ENCODE results near the gene DTNBP1.

Gene DTNBP1

DNA sequence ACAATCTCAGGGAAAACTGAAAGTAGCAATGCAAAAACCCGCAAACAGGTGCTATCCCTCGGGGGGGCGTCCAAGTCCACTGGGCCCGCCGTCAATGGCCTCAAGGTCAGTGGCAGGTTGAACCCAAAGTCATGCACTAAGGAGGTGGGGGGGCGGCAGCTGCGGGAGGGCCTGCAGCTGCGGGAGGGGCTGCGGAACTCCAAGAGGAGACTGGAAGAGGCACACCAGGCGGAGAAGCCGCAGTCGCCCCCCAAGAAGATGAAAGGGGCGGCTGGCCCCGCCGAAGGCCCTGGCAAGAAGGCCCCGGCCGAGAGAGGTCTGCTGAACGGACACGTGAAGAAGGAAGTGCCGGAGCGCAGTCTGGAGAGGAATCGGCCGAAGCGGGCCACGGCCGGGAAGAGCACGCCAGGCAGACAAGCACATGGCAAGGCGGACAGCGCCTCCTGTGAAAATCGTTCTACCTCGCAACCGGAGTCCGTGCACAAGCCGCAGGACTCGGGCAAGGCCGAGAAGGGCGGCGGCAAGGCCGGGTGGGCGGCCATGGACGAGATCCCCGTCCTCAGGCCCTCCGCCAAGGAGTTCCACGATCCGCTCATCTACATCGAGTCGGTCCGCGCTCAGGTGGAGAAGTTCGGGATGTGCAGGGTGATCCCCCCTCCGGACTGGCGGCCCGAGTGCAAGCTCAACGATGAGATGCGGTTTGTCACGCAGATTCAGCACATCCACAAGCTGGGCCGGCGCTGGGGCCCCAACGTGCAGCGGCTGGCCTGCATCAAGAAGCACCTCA lies 166.3 kb downstream of the DTNBP1 start:
- no peak for DNase-seq

DNA sequence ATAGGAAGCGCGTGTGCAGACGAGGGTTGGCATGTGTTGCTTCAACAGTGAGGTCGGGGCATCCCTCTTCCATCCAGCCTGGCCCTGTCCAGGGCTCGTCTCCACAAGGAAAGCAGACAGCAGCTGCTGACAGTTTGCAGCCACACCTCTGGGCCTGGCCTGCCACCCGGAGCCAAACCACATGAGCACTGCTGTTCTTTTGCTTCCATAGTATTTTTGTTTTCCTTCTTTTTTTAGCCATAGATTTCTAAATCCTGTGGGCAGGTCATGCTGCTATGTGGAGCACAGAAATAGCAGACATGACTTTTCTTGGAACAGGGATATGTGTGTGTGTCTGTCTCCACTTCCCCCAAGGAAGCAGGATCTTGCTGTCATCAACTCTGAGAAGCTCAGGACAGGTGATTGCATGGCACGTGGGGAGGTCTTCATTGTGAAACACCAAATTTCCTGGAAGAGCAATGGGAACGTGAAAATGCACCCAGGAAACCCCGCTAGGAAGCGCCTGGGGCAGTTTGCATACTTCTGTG lies 167.4 kb downstream of the DTNBP1 start:
- no peak for DNase-seq

DNA sequence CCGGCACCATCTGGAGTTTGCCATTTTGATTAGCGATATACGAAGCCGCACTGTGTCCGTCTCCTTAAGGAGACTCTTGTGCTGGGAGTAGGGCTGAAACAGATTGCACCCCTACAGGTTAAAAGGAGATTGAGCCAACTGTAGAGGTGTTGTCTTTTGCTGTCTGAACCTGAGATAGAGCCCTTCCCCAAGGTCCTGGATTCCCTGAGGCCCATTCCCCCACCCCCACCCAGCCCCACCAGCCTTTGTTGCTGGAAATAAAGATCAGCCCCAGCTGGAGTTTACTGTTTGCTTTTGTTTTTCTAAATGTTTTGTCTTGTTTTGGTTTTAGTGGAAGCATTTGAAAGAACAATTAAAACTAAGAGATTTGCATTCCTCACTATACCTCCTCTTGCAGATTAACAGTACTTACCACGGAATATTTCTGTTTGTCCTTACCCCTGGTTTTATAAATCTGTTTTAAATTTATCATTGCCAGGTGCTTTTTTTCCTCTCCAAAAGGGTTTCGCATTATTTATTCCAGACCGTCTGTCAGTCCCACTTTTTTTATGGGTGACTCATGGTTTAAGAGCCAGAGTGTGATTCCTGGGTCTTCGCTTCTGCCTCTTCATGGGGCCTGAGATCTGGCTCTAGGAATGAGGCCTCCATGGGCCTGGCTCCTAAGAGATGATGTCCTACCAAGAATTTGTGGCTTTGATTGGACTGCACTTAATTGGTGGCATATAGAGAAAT lies 169.2 kb downstream of the DTNBP1 start:
- no peak for DNase-seq

DNA sequence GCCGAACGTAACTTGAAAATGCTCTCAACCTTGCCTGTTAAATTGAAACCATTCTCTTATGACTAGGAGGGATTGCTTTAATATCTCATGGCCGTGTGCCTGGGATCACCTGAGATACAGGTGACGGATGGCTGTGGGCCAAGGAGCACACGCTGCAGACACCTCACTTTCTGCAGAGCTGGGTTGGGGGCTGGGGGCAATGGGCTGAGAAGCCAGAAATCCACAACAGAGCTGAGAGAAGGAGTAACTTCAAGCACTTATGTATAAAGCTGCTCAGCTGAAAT lies 170.9 kb downstream of the DTNBP1 start:
- no peak for DNase-seq

DNA sequence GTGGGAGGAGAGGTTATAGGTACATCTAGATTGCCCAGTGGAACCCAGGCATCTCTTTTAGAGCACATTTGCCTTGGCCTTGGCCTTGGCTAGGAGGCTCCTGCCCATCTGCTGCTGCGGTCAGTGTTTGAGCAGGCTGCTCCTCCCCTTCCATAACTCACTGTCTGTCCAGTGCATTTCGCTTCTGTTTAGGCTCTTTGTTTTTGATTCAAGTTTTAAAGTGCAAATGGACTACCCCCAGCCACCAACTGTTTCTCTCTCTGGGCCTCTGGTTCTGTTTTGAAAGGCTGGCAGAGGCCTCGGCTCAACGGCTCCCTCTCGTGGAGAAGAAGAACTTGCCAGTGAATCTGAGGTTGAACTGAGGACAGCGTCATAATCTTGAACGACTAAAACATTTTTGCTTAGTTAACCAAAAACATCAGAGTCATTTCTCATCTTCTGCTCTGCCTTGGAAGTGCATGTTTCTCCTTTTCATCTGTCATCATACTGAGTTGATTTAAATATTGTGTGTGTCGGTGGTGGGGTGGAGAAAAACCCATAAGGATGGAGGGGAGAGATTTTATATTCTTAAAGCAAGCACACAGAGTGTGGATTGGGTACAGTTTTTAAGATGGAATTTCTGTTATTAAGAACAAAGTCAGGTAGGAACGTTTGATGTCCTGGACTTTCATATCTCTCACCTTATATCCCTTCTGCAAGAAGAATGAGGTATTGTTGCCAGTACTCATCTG lies 171.4 kb downstream of the DTNBP1 start:
- DNase-seq: peak; percentile 73

DNA sequence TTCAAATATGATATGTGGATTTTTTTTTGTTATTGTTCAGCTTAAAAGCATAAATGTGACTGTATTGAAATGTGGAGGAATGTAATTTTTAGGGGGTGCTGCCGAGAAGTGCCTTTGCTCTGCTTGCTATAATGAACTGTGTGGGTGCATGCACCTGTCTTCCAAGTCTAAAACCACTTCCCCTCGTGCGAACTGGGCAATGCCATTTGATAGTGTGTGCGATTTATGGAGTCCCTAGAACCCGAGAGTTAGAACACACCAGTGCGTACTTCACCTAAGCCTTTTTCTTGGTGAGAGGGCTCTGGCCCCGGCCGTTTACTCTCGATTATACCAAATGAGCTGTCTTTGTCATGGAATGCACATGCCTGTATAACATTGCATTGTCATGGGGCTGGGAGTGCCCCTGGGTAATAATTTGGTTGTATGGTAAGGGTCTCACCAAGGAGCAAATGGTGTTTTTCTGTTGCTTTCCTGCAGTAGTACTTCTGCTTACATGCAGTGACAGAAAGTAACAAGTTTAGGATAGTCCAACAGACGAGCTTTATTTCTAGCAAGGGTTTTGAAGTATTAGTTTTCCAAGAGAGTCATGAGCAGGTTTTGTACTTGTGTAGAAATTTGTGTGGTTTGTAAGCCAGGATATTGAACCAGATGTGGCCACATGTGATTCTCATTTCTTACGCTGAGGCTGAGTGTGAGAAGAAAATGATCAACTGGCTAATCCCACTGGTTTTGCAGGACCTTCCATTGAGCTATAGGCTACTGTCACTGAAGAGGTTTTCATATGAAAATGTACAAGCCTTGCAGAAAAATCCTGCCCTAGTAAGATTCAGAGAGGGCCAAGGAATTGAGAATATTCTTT lies 172.4 kb downstream of the DTNBP1 start:
- DNase-seq: no peak

DNA sequence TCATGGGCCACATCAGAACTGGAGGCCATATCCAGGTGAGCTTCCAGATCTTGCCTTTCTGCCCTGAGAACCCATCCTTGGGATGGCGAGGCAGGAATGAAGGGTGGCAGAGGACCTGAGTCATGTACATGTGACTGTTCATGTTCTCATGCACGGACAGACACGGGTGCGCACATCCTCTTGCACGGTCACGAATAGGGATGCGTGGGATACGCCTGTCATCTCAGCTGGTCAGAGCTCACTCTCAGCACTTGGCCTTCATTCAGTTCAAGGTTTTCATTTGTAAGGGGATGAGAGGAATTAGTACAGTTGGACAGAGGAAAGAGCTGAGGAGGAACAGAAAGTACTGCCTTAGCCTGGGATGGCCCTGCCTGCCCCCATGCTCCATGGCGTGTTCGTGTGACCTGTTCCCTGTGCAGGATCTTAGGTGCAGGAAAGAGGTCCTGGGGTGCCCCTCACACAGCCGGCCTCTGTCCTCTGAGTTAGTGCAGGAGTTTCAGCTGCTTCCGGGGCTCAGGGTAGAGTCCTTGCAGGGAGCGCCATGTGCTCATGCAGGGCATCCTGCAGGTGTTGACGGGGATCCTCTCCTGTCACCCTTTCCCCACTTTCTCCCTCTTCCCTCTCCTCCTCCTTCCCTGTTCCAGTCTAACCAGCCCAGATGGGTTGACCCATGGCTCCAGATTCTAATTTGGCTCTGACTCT lies 173.4 kb downstream of the DTNBP1 start:
- DNase-seq: no peak

DNA sequence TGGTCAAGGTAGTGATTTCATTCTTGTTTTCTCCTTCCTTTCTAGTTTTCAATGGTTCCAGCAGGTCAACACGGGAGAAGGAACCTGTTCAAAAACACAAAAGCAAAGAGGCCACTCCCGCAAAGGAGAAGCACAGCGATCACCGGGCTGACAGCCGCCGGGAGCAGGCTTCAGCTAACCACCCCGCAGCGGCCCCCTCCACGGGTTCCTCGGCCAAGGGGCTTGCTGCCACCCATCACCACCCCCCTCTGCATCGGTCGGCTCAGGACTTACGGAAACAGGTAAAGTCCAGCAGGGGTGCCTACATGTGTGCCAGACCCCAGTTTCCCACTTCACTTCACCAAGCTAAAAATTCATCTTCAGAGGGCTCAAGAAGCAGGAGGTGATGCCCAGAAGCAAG lies 175.6 kb downstream of the DTNBP1 start:
- no peak for DNase-seq

DNA sequence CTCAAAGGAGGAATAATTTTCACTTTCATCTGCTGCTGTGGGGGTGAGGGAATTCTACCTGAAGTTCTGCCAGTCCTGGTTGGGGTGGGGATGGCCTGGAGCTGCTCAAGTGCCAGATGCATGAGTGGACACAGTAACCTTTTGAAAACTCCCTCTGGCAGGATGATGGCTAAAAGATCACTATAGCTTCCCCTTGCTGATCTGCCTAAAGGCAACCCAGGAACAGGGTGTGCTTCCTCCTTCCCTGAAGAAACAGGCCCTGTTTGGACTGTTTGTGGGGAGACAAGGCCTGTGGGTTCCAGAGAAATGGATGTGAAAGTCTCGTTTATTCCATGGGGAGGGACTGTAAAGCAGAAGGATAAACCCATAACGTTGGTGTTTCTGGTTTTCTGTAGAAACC lies 176.9 kb downstream of the DTNBP1 start:
- no peak for DNase-seq

DNA sequence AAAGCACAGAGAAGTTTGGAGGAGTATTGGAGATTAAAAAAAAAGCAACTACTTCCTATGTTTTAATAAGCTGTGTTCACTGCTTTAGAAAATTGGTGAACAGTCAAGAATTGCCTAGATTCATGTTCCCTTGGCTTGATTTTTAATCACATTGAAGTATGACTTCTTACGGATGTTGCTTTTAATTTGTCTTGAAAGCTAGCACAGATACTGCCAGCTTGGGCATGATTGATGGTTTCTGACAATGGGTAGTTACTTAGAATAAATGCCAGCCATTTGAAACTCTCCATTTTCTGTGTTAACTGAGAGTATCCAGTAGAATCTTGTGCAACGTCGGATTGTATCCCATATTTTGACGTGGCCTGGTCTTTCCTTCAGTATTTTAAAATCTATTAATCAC lies 178.0 kb downstream of the DTNBP1 start:
- no peak for DNase-seq

DNA sequence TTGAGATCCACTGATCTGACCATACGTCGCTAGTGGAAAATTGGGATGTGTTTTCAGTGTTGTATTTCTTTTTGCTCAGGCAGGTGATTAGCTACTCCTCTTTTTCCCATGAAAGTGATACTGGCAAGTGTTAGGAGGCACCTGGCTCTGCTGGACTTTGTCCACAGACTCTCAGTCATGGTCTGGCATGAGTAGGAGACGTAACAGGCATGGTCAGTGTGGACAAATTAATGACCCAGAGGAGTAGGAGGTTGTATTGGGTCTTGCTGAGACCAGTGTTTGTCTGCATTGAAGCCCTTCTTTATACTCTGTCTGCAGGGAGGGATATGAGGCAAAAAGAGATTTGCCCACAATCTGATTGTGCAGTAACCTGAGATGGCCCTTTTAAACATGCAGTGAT lies 178.7 kb downstream of the DTNBP1 start:
- DNase-seq: no peak

DNA sequence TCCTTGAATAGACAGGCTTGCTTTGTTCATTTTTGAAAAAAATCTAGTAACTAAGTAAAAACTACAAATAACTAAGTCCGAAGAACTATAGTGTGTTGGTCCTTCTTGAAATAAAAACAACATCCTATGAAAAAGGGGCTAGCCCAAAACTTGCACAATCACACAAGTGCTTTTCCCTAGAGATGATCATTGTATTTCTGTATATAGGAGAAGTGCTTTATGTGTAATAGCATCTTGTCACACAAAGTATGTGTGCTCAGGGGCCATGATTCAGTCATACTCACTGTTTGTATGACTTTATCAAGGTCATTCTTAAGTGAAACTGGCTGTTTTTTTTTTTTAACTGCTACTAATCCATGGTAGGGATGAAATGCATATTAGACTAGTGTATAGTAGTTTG lies 179.8 kb downstream of the DTNBP1 start:
- DNase-seq: no peak

DNA sequence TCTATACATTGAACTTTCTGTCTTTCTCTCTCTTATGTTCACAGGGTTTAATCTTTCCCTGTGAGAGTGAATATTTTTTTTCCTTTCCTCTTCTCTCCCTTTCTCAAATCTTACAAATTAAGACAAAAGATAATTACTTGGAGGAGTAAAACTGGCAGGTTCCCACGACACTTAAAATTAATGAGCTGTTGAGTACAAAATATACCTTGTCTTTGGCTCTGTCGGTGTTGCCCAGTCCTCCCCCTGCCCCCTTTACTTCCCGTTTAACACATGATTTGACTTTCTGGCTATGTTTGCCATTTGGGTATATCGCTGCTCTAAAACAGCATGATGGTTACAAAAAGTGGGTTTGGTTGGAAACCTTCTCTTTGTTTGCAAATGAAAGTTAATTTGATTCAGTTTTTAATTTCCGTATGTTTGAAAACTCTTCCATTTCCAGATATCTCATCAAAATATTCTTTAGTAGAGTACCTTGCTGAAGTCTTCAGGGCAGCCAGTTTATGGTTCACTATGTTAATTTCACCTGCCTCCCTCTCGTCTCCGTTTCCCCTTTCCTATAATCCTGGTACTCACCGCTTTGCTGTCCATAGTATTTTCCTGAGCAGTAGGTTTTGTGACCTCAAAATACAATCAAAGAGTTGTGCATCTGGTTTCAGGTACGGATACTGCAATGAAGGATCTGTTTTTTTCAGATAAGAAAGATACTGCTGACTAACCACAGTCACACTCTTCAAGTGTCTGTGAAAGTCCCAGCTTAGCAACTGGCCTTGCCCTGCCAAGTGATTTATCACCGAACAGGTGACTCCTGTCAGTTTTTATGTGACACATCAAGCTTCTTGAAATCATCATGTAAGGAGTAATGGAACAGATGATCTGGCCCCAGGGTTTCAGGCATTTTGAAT lies 181.2 kb downstream of the DTNBP1 start:
- peak; percentile 53 for DNase-seq

DNA sequence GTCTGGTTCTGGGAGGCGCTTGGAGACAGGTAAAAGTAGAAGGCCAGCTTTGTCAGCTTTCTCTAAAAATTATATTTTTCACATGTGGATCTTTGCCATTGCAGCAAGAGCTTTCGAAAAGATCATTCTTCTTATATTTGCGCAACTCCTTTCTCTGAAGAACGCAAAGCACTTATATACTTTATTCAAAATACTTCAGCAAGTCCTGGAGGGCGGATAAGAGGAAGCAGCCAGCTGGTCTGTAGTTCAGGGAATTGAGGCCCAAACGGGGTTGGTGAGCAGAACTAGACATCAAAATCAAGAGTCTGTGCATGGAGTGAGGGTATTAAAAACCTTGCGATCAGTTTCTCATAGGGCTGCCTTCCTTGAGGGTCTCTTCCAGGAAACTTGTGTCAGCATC lies 182.3 kb downstream of the DTNBP1 start:
- DNase-seq: no peak

DNA sequence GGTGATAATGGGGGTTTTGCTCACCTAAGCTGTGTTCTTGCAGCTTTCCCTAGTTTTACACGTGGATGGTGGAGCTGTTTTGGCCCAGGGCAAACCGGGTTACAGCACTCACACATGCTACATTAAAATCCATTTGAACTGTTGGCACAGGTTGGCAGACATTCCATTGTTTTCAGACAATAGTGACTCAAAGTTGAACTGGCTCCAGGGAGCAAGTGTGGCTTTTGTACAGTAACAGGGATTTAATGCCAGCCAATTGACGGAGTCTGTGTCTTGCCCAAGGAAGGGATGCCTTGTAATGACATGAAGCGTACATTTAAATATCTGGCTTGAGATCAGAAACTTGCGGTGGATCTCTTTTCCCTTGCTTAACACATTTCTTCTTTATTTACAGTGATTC lies 183.1 kb downstream of the DTNBP1 start:
- DNase-seq: no peak

DNA sequence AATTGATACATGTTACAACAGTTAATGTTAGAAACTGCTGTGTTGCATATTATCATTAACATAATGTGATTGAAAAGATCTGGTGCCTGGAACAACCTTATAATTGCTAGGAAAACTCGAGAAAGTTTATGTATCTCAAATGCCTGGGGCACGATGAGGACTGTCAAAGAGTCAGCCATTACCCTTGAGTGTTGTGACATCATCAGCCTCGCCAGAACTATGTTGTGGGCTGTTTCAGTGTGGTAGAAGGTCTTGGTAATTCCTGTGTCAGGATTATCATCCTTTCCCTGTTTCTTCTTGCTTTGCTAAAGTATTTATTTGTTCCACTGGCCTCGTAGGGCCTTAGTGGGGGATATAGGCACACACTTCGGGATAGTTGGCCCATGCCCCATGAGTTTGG lies 185.1 kb downstream of the DTNBP1 start:
- no peak for DNase-seq

DNA sequence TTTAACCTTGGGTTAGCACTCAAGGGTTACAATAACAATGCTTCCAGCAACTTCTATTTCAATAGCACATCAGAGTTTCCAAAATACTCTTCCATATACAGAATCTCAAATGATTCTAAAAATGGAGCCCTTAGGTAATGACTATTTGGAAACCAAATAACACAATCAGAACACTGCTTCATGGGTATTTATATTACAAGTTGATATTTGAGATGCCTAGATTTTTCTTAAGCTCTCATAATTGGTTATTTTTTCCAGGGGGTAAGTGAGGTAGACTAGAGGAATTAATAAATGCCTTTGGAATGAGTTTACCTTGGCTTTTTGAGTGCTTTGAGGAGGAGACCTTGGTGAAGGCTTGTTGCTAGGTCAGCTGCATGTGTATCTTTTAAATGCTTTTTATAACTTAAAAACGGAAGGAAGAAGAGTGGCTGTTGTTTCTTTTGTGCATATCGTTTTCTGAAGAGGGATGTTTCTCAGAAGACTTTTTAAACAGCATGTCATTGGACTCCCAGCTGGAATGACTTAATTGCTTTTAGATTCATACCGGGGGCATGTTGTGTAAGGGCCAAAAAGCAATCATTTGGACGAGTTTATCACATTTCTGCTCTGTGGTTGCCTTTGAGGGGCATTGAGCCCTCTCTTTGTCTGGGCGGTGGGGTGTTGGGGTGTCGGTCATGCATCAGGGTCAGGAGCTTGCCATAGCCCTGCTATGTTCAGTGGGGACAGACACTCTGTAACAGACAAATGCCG lies 186.0 kb downstream of the DTNBP1 start:
- DNase-seq: no peak

DNA sequence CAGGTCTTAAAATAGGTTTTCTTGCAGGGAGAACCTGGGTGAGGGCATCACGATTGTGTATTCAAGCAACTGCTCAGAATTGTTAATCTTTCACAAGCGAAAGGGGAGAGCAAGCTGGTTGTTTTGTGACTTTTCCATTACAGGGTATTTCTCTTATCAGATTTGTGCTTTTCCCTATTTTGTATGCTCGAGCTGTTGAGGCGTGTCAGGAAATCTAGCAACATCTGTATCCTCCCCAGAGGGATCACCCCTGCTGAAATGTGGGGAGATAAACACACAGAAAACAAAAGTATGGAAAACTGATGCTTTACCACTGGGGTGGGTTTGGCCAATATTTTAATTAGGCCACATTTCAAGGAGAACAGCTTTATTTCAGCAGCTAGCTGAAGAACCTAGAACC lies 187.0 kb downstream of the DTNBP1 start:
- DNase-seq: no peak

DNA sequence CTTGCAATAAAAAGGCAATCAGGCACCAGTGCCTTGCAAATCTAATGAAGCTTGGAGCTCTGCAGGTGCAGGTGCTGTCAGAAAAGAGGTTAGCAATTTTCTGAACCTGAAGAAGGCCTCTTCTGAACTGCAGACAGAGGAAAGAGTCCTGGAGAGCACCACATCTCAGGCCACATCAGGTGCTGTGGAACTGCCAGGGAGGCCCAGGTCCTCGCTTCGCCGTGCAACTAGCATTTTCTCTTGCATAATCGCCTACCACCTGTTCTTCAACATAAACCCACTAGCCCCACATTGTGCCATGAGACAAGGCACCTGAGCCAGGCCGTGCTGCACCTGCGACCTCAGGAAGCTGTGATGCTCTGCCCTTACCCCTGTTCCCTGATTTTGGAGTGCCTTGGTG lies 187.6 kb downstream of the DTNBP1 start:
- no peak for DNase-seq

DNA sequence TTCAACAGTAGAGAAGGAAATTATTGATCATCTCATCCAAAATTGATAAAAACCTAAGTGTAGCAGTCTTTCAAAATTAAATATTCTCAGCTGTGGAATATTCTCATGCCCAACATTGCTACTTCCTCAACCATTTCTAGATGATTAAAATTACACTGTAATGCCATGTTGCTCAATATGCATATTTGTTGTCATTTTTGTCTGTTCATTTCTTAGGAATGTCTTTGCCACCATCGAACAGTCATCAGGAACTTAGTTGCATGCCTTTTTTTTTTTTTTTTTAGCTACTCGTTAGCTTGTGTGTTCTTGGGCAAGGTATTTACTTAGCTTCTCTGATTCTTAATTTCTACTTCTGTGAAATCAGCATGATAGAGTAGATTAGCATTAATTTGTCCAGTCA lies 188.6 kb downstream of the DTNBP1 start:
- DNase-seq: no peak
